ENCODE measurements around the gene KIRREL3.

GRCh38 chr11:126426820-126427749 is 573.5 kb downstream of the KIRREL3 start:
- TF ChIP-seq POLR2AphosphoS5 (IDR thresholded peaks at IDR 0.05; ENCODE audit: low read depth, low read length) (no peak), POLR2A (IDR thresholded peaks at IDR 0.05; ENCODE audit: low read depth, low read length) (no peak), TAF1 (IDR thresholded peaks at IDR 0.05; ENCODE audit: low read depth, low read length) (no peak), POU2F2 (IDR thresholded peaks at IDR 0.05; ENCODE audit: low read depth, low read length) (no peak), SPI1 (IDR thresholded peaks at IDR 0.05; ENCODE audit: low read depth, low read length) (no peak)
